SH-SY5Y (cell line): ENCODE measurements around the gene CDK16.

Experiments used
- GATA2 ChIP-seq: IDR thresholded peaks from 2 replicates; pipeline ENCODE4 v1.6.1; 2011; ENCODE audit warnings: mild to moderate bottlenecking, low read depth, low read length
- GATA3 ChIP-seq: IDR thresholded peaks from 2 replicates; pipeline ENCODE4 v1.6.1; 2011; ENCODE audit warnings: low read depth, mild to moderate bottlenecking, low read length, moderate library complexity

- TF ChIP-seq GATA2 (no peak), GATA3 (no peak)
These were observed 26.2 kb downstream of the CDK16 start for GRCh38 chrX:47244676-47245075.
